WTC11 (cell line): ENCODE results near the gene MMS19. TPM values are rescaled to one million over a fixed set of nuclear protein-coding genes. Genes with fewer than 3 reads are reported as not detected.

Source experiments
- ATAC-seq: fragments of 200-7000 bp; cut with Tn5 transposase; 2 replicates; pipeline ENCODE4 v1.10.0; 2021; ENCODE audit warnings: mild to moderate bottlenecking, moderate library complexity
- CTCF ChIA-PET: fragments of 300-600 bp; sonication (Branson Sonifier 250); formaldehyde crosslinking; loops from one replicate; lab custom pipeline; 2021; ENCODE audit warnings: antibody characterized with exemption; lab: Charles Lee
- POLR2A ChIA-PET: fragments of 350-600 bp; sonication (Branson Sonifier 250); formaldehyde crosslinking; loops from one replicate; lab custom pipeline; 2021; ENCODE audit warnings: antibody characterized with exemption; lab: Charles Lee
- DNase-seq: peaks from one replicate; pipeline ENCODE4 v3.0.0; 2021; ENCODE audit warnings: low spot score
- H3K27ac Mint-ChIP-seq: 2 replicates; pipeline ENCODE4 v1.8.0; 2021; ENCODE audit warnings: mixed read lengths
- H3K27me3 Mint-ChIP-seq: 2 replicates; pipeline ENCODE4 v1.8.0; 2021; ENCODE audit warnings: low read depth, mild to moderate bottlenecking, moderate library complexity, mixed read lengths
- H3K36me3 Mint-ChIP-seq: 2 replicates; pipeline ENCODE4 v1.8.0; 2021; ENCODE audit warnings: mixed read lengths
- H3K4me1 Mint-ChIP-seq: 2 replicates; pipeline ENCODE4 v1.8.0; 2022; ENCODE audit warnings: mixed read lengths
- H3K4me3 Mint-ChIP-seq: 2 replicates; pipeline ENCODE4 v1.8.0; 2021; ENCODE audit warnings: mild to moderate bottlenecking, moderate library complexity, mixed read lengths
- H3K9me3 Mint-ChIP-seq: 2 replicates; pipeline ENCODE4 v1.8.0; 2021; ENCODE audit warnings: mixed read lengths
- EMX1 ChIP-seq: fragments of 250-450 bp; sonication (Bioruptor Pico); IDR thresholded peaks from 2 replicates; pipeline ENCODE4 v1.8.0; 2021; ENCODE audit warnings: mild to moderate bottlenecking
- ETV6 ChIP-seq: sonication (generic); formaldehyde crosslinking; IDR thresholded peaks from 2 replicates; pipeline ENCODE4 v1.8.1; 2022; ENCODE audit warnings: mild to moderate bottlenecking, missing genetic modification reagents
- FOXK1 ChIP-seq: sonication (generic); formaldehyde crosslinking; IDR thresholded peaks from 2 replicates; pipeline ENCODE4 v1.8.0; 2022; ENCODE audit warnings: mild to moderate bottlenecking, moderate library complexity, missing genetic modification reagents
- JAZF1 ChIP-seq: fragments of 250-450 bp; sonication (Bioruptor Pico); IDR thresholded peaks from 2 replicates; pipeline ENCODE4 v1.9.0; 2021; ENCODE audit warnings: moderate library complexity, mild to moderate bottlenecking, inconsistent platforms
- KAT7 ChIP-seq: sonication (generic); formaldehyde crosslinking; IDR thresholded peaks from 2 replicates; pipeline ENCODE4 v1.8.1; 2023; ENCODE audit warnings: missing genetic modification reagents, mild to moderate bottlenecking, borderline replicate concordance
- NFATC4 ChIP-seq: fragments of 250-450 bp; sonication (Bioruptor Pico); IDR thresholded peaks from 2 replicates; pipeline ENCODE4 v1.9.0; 2021; ENCODE audit warnings: mild to moderate bottlenecking
- NR3C1 ChIP-seq: sonication (generic); formaldehyde crosslinking; conservative IDR thresholded peaks from 2 replicates; pipeline ENCODE4 v1.8.1; 2023; ENCODE audit warnings: low read depth, mild to moderate bottlenecking, missing genetic modification reagents
- OVOL2 ChIP-seq: fragments of 250-450 bp; sonication (Bioruptor Pico); IDR thresholded peaks from 2 replicates; pipeline ENCODE4 v1.9.0; 2021; ENCODE audit warnings: mild to moderate bottlenecking, borderline replicate concordance
- RORB ChIP-seq: fragments of 250-450 bp; sonication (Bioruptor Pico); IDR thresholded peaks from 2 replicates; pipeline ENCODE4 v1.9.0; 2021; ENCODE audit warnings: mild to moderate bottlenecking
- SMAD4 ChIP-seq: sonication (generic); formaldehyde crosslinking; IDR thresholded peaks from 2 replicates; pipeline ENCODE4 v1.8.0; 2022; ENCODE audit warnings: mild to moderate bottlenecking, missing genetic modification reagents
- SOX15 ChIP-seq: fragments of 250-450 bp; sonication (Bioruptor Pico); IDR thresholded peaks from 2 replicates; pipeline ENCODE4 v1.9.0; 2021; ENCODE audit warnings: mild to moderate bottlenecking
- TEAD4 ChIP-seq: sonication (generic); formaldehyde crosslinking; IDR thresholded peaks from 2 replicates; pipeline ENCODE4 v1.8.0; 2022; ENCODE audit warnings: mild to moderate bottlenecking, missing genetic modification reagents
- TP53 ChIP-seq: sonication (generic); formaldehyde crosslinking; IDR thresholded peaks from 2 replicates; pipeline ENCODE4 v1.8.1; 2023; ENCODE audit warnings: mild to moderate bottlenecking, missing genetic modification reagents
- total RNA-seq: library from RNA; stranded (reverse); gene quantifications from 3 replicates; pipeline ENCODE4 v1.2.3, GENCODE V29; 2021
- TF ChIP-seq, protein P1 (sequence below): sonication (generic); formaldehyde crosslinking; IDR thresholded peaks from 2 replicates; pipeline ENCODE4 v1.8.1; 2022; ENCODE audit warnings: mild to moderate bottlenecking, missing genetic modification reagents, moderate library complexity, borderline replicate concordance
- TF ChIP-seq, protein P2 (sequence below): sonication (generic); formaldehyde crosslinking; IDR thresholded peaks from 2 replicates; pipeline ENCODE4 v1.8.0; 2022; ENCODE audit warnings: mild to moderate bottlenecking, missing genetic modification reagents
- TF ChIP-seq, protein P3 (sequence below): sonication (generic); formaldehyde crosslinking; IDR thresholded peaks from 2 replicates; pipeline ENCODE4 v1.8.1; 2023; ENCODE audit warnings: mild to moderate bottlenecking, missing genetic modification reagents, moderate library complexity
- TF ChIP-seq, protein P4 (sequence below): sonication (generic); formaldehyde crosslinking; conservative IDR thresholded peaks from 2 replicates; pipeline ENCODE4 v1.8.1; 2022; ENCODE audit warnings: mild to moderate bottlenecking, missing genetic modification reagents
- TF ChIP-seq, protein P5 (sequence below): fragments of 250-450 bp; sonication (Bioruptor Pico); IDR thresholded peaks from 2 replicates; pipeline ENCODE4 v2.1.2; 2022; ENCODE audit warnings: mild to moderate bottlenecking, moderate library complexity
- TF ChIP-seq, protein P6 (sequence below): fragments of 250-450 bp; sonication (Bioruptor Pico); IDR thresholded peaks from 2 replicates; pipeline ENCODE4 v1.9.0; 2021; ENCODE audit warnings: moderate library complexity, mild to moderate bottlenecking, inconsistent platforms, borderline replicate concordance
- TF ChIP-seq, protein P7 (sequence below): sonication (generic); formaldehyde crosslinking; IDR thresholded peaks from 2 replicates; pipeline ENCODE4 v1.8.0; 2022; ENCODE audit warnings: mild to moderate bottlenecking, missing genetic modification reagents
- TF ChIP-seq, protein P8 (sequence below): sonication (generic); formaldehyde crosslinking; IDR thresholded peaks from 2 replicates; pipeline ENCODE4 v1.8.1; 2022; ENCODE audit warnings: low read depth, missing genetic modification reagents, borderline replicate concordance

Gene MMS19
- total RNA-seq, 1 experiment from 2014 or later, result 135 TPM

DNA sequence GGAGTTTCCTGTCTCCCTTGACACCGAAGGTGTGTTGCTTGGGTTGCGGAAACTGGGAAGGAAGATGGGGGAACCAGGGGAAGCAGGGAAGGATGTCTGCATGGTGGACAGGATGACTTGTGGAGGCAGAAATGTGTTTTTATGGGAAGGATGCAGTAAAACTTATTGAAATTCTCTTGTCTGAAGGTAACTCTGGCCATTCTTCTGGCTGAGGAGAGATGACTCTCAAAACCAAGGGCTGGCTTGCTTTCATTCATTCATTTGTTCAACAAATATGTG is 2.0 kb upstream of the MMS19 start:
- Mint-ChIP-seq H3K9me3 (no peaks in the 10 kb centered on the region), H3K4me1 (peaks cover 44% of the 10 kb centered on the region), H3K27ac (no peak overlapping the region), H3K36me3 (no peaks in the 10 kb centered on the region), H3K4me3 (peak overlapping the region; percentile 78)
- no peak for DNase-seq
- ChIA-PET POLR2A (no interaction called here), CTCF (interaction anchor here (1.7 to 2.4 kb wide), 4 partner anchors 34 to 53 kb away, joined by 5 to 36 read pairs (median 13); no protein-coding TSS in a partner anchor)
- TF ChIP-seq NFATC4 (CRISPR knock-in tag) (no peak), NR3C1 (no peak), ETV6 (CRISPR knock-in tag) (no peak), SOX15 (CRISPR knock-in tag) (no peak), RORB (CRISPR knock-in tag) (no peak), FOXK1 (CRISPR knock-in tag) (no peak), JAZF1 (CRISPR knock-in tag) (no peak), OVOL2 (CRISPR knock-in tag) (no peak)
- TF ChIP-seq, protein P1, sequence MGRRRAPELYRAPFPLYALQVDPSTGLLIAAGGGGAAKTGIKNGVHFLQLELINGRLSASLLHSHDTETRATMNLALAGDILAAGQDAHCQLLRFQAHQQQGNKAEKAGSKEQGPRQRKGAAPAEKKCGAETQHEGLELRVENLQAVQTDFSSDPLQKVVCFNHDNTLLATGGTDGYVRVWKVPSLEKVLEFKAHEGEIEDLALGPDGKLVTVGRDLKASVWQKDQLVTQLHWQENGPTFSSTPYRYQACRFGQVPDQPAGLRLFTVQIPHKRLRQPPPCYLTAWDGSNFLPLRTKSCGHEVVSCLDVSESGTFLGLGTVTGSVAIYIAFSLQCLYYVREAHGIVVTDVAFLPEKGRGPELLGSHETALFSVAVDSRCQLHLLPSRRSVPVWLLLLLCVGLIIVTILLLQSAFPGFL (CRISPR knock-in tag), result no peak
- TF ChIP-seq, protein P2, sequence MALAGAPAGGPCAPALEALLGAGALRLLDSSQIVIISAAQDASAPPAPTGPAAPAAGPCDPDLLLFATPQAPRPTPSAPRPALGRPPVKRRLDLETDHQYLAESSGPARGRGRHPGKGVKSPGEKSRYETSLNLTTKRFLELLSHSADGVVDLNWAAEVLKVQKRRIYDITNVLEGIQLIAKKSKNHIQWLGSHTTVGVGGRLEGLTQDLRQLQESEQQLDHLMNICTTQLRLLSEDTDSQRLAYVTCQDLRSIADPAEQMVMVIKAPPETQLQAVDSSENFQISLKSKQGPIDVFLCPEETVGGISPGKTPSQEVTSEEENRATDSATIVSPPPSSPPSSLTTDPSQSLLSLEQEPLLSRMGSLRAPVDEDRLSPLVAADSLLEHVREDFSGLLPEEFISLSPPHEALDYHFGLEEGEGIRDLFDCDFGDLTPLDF (CRISPR knock-in tag), result no peak
- TF ChIP-seq, protein P3, sequence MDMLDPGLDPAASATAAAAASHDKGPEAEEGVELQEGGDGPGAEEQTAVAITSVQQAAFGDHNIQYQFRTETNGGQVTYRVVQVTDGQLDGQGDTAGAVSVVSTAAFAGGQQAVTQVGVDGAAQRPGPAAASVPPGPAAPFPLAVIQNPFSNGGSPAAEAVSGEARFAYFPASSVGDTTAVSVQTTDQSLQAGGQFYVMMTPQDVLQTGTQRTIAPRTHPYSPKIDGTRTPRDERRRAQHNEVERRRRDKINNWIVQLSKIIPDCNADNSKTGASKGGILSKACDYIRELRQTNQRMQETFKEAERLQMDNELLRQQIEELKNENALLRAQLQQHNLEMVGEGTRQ (CRISPR knock-in tag), result no peak
- TF ChIP-seq, protein P4, sequence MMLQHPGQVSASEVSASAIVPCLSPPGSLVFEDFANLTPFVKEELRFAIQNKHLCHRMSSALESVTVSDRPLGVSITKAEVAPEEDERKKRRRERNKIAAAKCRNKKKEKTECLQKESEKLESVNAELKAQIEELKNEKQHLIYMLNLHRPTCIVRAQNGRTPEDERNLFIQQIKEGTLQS (CRISPR knock-in tag), result no peak
- TF ChIP-seq, protein P5, sequence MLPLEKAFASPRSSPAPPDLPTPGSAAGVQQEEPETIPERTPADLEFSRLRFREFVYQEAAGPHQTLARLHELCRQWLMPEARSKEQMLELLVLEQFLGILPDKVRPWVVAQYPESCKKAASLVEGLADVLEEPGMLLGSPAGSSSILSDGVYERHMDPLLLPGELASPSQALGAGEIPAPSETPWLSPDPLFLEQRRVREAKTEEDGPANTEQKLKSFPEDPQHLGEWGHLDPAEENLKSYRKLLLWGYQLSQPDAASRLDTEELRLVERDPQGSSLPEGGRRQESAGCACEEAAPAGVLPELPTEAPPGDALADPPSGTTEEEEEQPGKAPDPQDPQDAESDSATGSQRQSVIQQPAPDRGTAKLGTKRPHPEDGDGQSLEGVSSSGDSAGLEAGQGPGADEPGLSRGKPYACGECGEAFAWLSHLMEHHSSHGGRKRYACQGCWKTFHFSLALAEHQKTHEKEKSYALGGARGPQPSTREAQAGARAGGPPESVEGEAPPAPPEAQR (CRISPR knock-in tag), result no peak
- TF ChIP-seq, protein P6, sequence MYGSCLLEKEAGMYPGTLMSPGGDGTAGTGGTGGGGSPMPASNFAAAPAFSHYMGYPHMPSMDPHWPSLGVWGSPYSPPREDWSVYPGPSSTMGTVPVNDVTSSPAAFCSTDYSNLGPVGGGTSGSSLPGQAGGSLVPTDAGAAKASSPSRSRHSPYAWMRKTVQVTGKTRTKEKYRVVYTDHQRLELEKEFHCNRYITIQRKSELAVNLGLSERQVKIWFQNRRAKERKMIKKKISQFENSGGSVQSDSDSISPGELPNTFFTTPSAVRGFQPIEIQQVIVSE (CRISPR knock-in tag), result no peak
- TF ChIP-seq, all 79 proteins: peak for 0
- no peak for ATAC-seq
- H3K27me3 Mint-ChIP-seq, result peaks cover 21% of the 10 kb centered on the region

DNA sequence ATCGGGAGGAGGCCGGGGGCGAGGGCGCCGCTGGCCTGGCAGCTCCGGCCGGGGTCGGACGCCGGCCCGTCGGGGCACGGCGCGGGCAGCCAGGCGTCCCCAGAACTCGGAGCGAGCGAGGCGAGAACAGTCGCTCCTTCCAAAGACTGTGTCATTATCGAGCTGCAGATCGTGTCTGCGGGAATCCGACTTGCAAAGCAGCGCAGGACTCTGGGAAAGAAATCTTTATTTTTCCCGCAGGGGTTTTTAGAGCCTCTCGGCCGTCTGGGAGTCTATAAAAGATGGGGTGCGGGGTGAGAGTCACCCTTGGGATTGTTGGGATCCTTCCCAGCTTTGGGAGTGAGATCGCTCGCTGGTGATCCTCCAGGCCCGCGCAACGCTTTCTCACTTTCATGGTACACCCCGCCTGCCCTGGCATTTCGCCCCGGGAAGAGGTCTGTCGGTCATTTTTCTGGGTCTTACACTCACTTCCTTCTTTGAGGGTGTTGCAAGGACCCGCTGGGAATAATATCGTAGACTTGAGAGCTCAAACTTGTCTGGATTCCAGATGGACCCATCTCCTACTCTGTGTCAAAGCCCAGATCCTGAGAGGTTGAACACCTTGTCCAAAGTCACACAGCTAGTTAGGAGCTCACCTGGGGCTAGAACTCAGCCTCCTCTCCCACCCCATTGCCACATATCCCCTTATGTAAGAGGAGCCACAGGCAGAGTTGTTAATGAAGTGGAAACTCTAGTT is 1.5 kb upstream of the MMS19 start:
- no peak overlapping the region for H3K27ac Mint-ChIP-seq
- H3K27me3 Mint-ChIP-seq, result peaks cover 21% of the 10 kb centered on the region
- H3K4me1 Mint-ChIP-seq, result peaks cover 50% of the 10 kb centered on the region
- TF ChIP-seq, protein P7, sequence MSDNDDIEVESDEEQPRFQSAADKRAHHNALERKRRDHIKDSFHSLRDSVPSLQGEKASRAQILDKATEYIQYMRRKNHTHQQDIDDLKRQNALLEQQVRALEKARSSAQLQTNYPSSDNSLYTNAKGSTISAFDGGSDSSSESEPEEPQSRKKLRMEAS (CRISPR knock-in tag), result no peak
- TF ChIP-seq SMAD4 (CRISPR knock-in tag) (no peak), EMX1 (CRISPR knock-in tag) (no peak), TP53 (CRISPR knock-in tag) (no peak), TEAD4 (CRISPR knock-in tag) (no peak), KAT7 (CRISPR knock-in tag) (0 out of 2 replicates have a peak, but pooled peaks have one; percentile 7)
- TF ChIP-seq, protein P8, sequence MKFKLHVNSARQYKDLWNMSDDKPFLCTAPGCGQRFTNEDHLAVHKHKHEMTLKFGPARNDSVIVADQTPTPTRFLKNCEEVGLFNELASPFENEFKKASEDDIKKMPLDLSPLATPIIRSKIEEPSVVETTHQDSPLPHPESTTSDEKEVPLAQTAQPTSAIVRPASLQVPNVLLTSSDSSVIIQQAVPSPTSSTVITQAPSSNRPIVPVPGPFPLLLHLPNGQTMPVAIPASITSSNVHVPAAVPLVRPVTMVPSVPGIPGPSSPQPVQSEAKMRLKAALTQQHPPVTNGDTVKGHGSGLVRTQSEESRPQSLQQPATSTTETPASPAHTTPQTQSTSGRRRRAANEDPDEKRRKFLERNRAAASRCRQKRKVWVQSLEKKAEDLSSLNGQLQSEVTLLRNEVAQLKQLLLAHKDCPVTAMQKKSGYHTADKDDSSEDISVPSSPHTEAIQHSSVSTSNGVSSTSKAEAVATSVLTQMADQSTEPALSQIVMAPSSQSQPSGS (CRISPR knock-in tag), result no peak
- DNase-seq, result no peak
- CTCF ChIA-PET, result interaction anchor here (1.0 to 2.4 kb wide), 10 partner anchors 8 to 73 kb away, joined by 4 to 36 read pairs (median 10); partner anchors contain the start of gene ANKRD2
- no peak for ATAC-seq
- peak overlapping the region; percentile 78 for H3K4me3 Mint-ChIP-seq
- POLR2A ChIA-PET, result interaction anchor here (1.0 to 1.6 kb wide), 5 partner anchors 12 to 141 kb away, joined by 3 to 6 read pairs (median 4); no protein-coding TSS in a partner anchor
- no peaks in the 10 kb centered on the region for H3K36me3 Mint-ChIP-seq
- H3K9me3 Mint-ChIP-seq, result no peaks in the 10 kb centered on the region
